ENCODE measurements around the gene PMAIP1. TPM values are rescaled to one million over a fixed set of nuclear protein-coding genes. Genes with fewer than 3 reads are reported as not detected.

PMAIP1 gene
- total and polyA plus RNA-seq, 9 of the 15 experiments (the other 6 are each of a cell fraction or from before 2014, with no cell fraction given): 8.0 to 22.9 (median 14.9) TPM

DNA sequence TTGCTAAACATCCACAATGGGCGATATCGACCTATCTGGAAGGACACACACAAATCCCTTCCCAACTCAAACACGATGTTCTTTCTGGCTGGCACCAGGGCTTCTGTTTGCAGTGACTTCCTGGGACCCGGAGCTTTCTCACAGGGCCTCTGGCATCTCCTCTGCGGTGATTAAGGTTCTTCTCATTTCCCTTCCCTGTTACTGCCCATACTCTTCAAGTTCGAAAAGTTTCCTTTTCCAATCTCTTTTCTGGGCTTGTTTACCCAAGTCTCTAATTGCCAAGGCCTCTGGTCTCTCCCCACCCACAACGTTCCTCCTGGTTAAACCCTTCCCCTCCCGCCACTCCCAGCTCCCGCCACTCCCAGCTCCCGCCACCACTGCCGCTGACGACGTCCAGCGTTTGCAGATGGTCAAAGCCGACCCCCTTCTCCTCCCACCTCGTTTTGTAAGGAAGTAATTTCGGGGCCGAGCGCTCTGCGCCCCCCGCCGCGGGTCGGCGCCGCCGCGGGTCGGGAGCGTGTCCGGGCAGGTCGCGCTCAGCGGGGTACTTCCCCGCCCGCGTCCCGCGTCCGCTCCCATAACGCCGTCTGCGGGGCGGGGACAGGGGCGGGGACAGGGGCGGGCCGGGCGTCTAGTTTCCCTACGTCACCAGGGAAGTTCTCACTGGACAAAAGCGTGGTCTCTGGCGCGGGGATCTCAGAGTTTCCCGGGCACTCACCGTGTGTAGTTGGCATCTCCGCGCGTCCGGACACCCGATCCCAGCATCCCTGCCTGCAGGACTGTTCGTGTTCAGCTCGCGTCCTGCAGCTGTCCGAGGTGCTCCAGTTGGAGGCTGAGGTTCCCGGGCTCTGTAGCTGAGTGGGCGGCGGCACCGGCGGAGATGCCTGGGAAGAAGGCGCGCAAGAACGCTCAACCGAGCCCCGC is at the start of gene PMAIP1 (continued):
- 0 out of 4 replicates have a peak, but pooled peaks of 1 of the 2 experiments have one; percentile 12 for TF ChIP-seq MLLT1 (IDR thresholded peaks at IDR 0.05)
- TF ChIP-seq ZZZ3 (IDR thresholded peaks at IDR 0.05): no peak
- peak; percentile 48 for TF ChIP-seq TAF9B (IDR thresholded peaks at IDR 0.05; ENCODE audit: partially characterized antibody)
- no peak for TF ChIP-seq RBM39 (optimal IDR thresholded peaks at IDR 0.05; ENCODE audit: low read depth, low read length)
- no peak for TF ChIP-seq MITF (IDR thresholded peaks at IDR 0.05)
- TF ChIP-seq ETS2 (tag; IDR thresholded peaks at IDR 0.05; ENCODE audit: borderline replicate concordance, poor library complexity, severe bottlenecking): no peak
- TF ChIP-seq JUND (IDR thresholded peaks at IDR 0.05; ENCODE audit: borderline replicate concordance, low read depth, low read length): no peak
- no peak for TF ChIP-seq JUND (tag; IDR thresholded peaks at IDR 0.05; ENCODE audit: borderline replicate concordance, low read depth, low read length)
- no peak for TF ChIP-seq MIER1 (IDR thresholded peaks at IDR 0.05; ENCODE audit: low read depth)
- no peak for TF ChIP-seq KLF1 (tag; IDR thresholded peaks at IDR 0.05)
- no peak for TF ChIP-seq SMAD2 (IDR thresholded peaks at IDR 0.05; ENCODE audit: low read depth, low read length)
- TF ChIP-seq ZFP30 (CRISPR knock-in tag; IDR thresholded peaks at IDR 0.05; ENCODE audit: borderline replicate concordance): no peak
- TF ChIP-seq ZNF224 (CRISPR knock-in tag; IDR thresholded peaks at IDR 0.05): no peak
- no peak for TF ChIP-seq SLC30A9 (CRISPR knock-in tag; IDR thresholded peaks at IDR 0.05)
- TF ChIP-seq DDX20 (tag; IDR thresholded peaks at IDR 0.05; ENCODE audit: low read depth): no peak
- no peak; the same call in 1 of the 2 replicates for TF ChIP-seq GABPB1 (CRISPR knock-in tag; IDR thresholded peaks at IDR 0.05)
- no peak for TF ChIP-seq NR2F6 (CRISPR knock-in tag; IDR thresholded peaks at IDR 0.05)
- no peak for TF ChIP-seq ARID2 (IDR thresholded peaks at IDR 0.05)
- TF ChIP-seq ARID4B (CRISPR knock-in tag; IDR thresholded peaks at IDR 0.05): peak; percentile 72
- TF ChIP-seq ZNF274 (IDR thresholded peaks at IDR 0.05; ENCODE audit: borderline replicate concordance, low read depth, low read length): no peak
- no peak for TF ChIP-seq ZNF785 (CRISPR knock-in tag; IDR thresholded peaks at IDR 0.05)
